ENCODE measurements around the gene SCNN1B.
A peak's percentile ranks its signal among the peaks of the same experiment; 100 is the strongest.
"Not testable (repeated sequence)": the region's sequence is repeated elsewhere in the genome, so short reads cannot be mapped to it uniquely, and the experiment has no call there.

SCNN1B gene

DNA sequence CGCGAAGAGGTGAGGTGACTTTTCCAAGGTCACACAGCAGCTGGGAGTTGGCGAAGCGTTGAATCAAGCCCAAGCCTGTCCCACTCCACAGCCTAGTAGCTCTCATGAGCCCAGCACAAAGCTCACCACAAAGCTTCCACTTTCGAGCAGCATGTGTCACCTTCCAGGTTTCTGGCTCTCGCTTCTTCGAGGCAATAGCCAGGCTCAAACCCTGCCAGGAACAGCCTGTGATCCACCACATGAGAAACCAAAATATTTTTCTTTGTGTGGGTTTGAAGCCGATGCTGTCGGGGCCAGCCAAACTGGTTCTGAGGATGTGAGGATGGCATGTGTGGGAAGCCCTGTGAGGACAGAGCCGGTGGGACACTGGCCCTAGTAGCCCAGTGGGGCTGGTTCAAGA lies 82.8 kb downstream of the SCNN1B start:
- TF ChIP-seq, protein P1, sequence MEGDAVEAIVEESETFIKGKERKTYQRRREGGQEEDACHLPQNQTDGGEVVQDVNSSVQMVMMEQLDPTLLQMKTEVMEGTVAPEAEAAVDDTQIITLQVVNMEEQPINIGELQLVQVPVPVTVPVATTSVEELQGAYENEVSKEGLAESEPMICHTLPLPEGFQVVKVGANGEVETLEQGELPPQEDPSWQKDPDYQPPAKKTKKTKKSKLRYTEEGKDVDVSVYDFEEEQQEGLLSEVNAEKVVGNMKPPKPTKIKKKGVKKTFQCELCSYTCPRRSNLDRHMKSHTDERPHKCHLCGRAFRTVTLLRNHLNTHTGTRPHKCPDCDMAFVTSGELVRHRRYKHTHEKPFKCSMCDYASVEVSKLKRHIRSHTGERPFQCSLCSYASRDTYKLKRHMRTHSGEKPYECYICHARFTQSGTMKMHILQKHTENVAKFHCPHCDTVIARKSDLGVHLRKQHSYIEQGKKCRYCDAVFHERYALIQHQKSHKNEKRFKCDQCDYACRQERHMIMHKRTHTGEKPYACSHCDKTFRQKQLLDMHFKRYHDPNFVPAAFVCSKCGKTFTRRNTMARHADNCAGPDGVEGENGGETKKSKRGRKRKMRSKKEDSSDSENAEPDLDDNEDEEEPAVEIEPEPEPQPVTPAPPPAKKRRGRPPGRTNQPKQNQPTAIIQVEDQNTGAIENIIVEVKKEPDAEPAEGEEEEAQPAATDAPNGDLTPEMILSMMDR (IDR thresholded peaks at IDR 0.05; ENCODE audit: insufficient read depth, low read depth, low read length, missing control alignments): no peak
- H3K4me3 ChIP-seq (ENCODE audit: low read length): no peak overlapping the region
- DNase-seq (ENCODE audit: low read depth): peak; percentile 78

DNA sequence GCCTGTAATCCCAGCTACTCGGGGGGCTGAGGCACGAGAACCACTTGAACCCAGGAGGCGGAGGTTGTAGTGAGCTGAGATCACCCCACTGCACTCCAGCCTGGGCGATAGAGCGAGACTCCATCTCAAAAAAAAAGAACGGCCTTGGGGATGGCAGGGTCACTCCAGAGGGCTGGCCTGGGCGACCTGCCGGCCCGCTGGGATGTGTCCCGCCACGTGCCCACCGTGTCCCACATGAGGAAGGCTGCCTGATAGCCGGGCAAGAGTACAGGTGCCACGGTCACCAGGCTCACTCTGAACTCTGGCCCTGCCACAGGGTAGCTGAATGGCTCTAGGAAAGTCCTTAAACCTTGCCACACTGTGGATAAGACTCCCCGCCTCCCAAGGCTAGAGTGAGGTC lies 83.3 kb downstream of the SCNN1B start:
- TF ChIP-seq, protein P1 (IDR thresholded peaks at IDR 0.05; ENCODE audit: insufficient read depth, low read depth, low read length, missing control alignments): no peak
- no peak for DNase-seq (ENCODE audit: low read depth)
- no peak overlapping the region for H3K4me3 ChIP-seq (ENCODE audit: low read length)

DNA sequence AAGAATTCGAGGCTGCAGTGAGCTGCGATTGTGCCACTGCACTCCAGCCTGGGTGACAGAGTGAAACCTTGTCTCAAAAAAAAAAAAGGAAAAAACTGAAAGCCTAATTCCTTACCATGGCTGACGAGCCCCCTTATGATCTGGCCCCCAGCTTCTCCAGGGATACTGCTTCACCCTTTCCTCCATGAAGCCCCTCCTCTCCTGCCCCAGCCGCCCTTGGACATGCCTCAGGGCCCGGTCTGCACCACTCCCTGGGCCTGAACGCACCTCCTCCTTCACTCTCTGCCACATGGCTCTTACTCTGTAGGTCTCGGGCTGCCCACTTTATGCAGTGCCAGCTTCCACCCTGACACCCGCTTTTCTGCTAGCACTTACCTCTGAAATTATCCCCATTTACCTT lies 85.6 kb downstream of the SCNN1B start:
- DNase-seq (ENCODE audit: low read depth): no peak
- no peak overlapping the region for H3K4me3 ChIP-seq (ENCODE audit: low read length)

DNA sequence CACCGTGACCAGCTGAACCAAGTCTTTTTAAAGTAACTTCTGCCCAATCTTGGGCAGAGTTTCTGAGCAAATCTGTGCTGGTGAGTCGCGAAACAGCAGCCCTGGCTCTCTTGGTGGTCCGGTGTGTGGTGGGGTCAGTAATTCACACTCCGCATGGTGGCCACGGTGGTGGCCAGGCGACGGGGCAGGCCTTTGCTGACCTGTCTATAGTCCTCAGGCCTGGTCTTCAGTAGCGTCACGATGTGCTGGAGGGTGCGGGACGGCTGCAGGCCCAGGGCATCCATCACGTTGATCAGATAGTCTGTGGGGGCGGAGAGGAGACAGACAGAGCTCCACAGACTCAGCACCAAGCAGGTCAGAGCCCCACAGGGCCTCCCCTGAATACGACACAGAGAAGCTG lies 86.7 kb downstream of the SCNN1B start:
- TF ChIP-seq, protein P1 (IDR thresholded peaks at IDR 0.05; ENCODE audit: insufficient read depth, low read depth, low read length, missing control alignments): no peak
- no peak overlapping the region for H3K4me3 ChIP-seq (ENCODE audit: low read length)
- DNase-seq (ENCODE audit: low read depth): no peak

More for the DNA sequence above, 85.6 kb downstream of the SCNN1B start:
- TF ChIP-seq, protein P1 (IDR thresholded peaks at IDR 0.05; ENCODE audit: insufficient read depth, low read depth, low read length, missing control alignments): no peak

DNA sequence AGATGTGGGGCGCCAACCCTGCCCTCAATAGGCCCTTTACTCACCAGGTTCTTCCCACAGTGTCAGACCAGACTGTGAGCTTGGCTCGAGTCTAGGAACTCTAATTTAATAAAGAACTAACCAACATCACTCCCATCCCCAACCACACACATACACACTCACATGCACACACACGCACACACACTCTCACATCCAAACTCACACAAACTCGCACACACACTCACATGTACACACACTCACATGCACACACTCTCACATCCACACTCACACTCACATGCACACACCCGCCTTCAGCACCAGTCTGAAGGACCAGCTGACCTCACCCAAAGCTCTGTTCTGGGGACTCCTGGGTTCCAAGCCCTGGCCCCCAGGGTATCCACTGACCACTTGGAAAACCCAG lies 87.1 kb downstream of the SCNN1B start:
- no peak for DNase-seq (ENCODE audit: low read depth)
- no peak overlapping the region for H3K4me3 ChIP-seq (ENCODE audit: low read length)
- TF ChIP-seq, protein P1 (IDR thresholded peaks at IDR 0.05; ENCODE audit: insufficient read depth, low read depth, low read length, missing control alignments): no peak

DNA sequence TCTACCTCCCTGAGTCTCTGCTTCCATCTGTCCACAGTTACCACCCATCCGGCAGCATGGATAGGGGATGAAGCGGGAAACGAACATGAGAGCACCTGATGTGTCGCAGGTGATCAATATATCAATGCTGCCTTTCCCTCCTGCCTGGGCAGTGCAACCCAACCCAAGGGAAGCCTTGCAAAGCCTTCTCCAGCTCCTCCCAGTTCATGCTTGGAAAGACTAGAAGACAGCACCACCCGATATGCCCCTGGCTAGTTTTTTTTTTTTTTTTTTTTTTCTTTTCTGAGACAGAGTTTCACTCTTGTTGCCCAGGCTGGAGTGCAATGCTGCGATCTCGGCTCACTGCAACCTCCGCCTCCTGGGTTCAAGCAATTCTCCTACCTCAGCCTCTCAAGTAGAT lies 87.8 kb downstream of the SCNN1B start:
- DNase-seq (ENCODE audit: low read depth): not testable (repeated sequence)

DNA sequence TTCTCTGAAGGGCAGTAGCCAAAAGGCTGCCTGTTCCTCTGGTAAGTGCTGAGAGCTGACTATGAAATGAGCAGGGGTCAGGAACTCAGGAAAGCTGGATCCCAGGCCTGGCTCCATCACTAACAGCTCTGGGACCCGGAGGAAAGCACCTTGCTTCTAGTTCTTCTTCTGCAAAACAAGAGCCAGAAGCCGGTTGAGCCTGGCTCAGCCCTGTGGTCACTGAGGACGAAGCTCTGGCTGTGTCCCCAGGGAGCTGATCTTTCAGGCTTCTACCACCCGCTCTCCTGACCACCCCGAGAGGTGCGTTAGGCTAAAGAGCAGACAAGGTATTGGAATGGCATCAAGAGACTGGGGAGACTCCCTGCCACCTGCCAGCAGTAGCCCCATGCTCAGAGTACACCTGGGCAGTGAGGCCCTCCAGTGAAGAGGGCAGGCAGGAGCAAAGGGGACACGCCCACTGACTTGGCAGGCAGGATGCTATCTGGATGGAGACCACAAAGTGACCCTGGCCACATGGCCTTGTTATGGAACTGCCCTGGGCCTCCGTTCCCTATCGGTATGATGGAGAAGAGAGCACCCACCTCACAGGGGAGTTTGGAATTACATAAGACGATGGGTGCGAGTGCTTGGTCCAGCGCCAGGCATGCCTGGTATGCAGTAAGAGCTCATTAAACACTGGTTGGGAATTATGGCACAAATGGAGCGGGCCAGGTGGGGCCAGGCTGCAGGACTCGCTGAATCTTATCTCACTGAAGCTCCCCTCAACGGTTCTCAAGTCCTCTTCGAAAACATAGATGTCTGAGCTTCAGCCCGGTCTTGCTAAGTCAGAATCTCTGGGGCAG lies 89.5 kb downstream of the SCNN1B start:
- TF ChIP-seq, protein P1 (IDR thresholded peaks at IDR 0.05; ENCODE audit: insufficient read depth, low read depth, low read length, missing control alignments): no peak
- no peak for DNase-seq (ENCODE audit: low read depth)
- no peak overlapping the region for H3K4me3 ChIP-seq (ENCODE audit: low read length)

More for the DNA sequence above, 87.8 kb downstream of the SCNN1B start:
- H3K4me3 ChIP-seq (ENCODE audit: low read length): not testable (repeated sequence)

All from epithelial cell of esophagus (primary cell).